AG10803 (cell line): ENCODE measurements around the gene ZFAND6.
"Not testable (repeated sequence)": the region's sequence is repeated elsewhere in the genome, so short reads cannot be mapped to it uniquely, and the experiment has no call there.

Experiments
- DNase-seq: peaks from one replicate; pipeline ENCODE4 v3.0.0; 2010; ENCODE audit warnings: low read depth
- H3K4me3 ChIP-seq: 2 replicates; pipeline ENCODE4 v1.5.1; 2011; ENCODE audit warnings: mild to moderate bottlenecking, low read length, control low read depth
- TF ChIP-seq, protein P1 (sequence below): conservative IDR thresholded peaks from 2 replicates; pipeline ENCODE4 v1.5.1; 2011; ENCODE audit warnings: mild to moderate bottlenecking, low read length, control low read depth, inconsistent platforms

The ZFAND6 gene

GRCh38 chr15:80058851-80059785, at the start of gene ZFAND6:
TSS of gene ZFAND6 (plus strand) at chr15:80059676. CDS start at chr15:80120345, 60,669 bp downstream.
- TF ChIP-seq, protein P1, sequence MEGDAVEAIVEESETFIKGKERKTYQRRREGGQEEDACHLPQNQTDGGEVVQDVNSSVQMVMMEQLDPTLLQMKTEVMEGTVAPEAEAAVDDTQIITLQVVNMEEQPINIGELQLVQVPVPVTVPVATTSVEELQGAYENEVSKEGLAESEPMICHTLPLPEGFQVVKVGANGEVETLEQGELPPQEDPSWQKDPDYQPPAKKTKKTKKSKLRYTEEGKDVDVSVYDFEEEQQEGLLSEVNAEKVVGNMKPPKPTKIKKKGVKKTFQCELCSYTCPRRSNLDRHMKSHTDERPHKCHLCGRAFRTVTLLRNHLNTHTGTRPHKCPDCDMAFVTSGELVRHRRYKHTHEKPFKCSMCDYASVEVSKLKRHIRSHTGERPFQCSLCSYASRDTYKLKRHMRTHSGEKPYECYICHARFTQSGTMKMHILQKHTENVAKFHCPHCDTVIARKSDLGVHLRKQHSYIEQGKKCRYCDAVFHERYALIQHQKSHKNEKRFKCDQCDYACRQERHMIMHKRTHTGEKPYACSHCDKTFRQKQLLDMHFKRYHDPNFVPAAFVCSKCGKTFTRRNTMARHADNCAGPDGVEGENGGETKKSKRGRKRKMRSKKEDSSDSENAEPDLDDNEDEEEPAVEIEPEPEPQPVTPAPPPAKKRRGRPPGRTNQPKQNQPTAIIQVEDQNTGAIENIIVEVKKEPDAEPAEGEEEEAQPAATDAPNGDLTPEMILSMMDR: no peak; the same call in 1 of the 2 replicates
- peak; percentile 88 for DNase-seq
- peak within 1 kb of the TSS; percentile 74 for H3K4me3 ChIP-seq

GRCh38 chr15:80010131-80010673, 49.3 kb upstream of the ZFAND6 start:
- TF ChIP-seq, protein P1: no peak

DNA sequence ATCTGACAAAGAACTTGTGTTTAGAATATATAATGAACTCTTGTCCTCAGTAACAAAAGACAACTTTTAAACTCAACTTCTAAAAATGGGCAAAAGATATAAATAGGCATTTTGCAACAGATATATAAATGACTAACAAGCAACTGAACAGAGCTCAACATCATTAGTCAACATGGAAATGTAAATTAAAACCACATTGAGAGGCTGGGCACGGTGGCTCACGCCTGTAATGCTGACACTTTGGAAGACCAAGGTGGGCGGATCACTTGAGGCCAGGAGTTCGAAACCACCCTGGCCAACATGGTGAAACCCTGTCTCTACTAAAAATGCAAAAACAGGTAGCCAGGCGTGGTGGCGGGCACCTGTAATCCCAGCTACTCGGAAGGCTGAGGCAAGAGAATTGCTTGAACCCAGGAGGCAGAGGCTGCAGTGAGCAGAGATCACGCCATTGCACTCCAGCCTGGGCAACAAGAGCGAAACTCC, 48.4 kb upstream of the ZFAND6 start:
- not testable (repeated sequence) for H3K4me3 ChIP-seq
- peak; percentile 95 for DNase-seq

More at GRCh38 chr15:80010131-80010673, 49.3 kb upstream of the ZFAND6 start:
- no peak overlapping the region for H3K4me3 ChIP-seq
- DNase-seq: peak; percentile 20

GRCh38 chr15:80011596-80011995, 47.9 kb upstream of the ZFAND6 start:
- TF ChIP-seq, protein P1: no peak
- DNase-seq: no peak
- H3K4me3 ChIP-seq: no peak overlapping the region

- TF ChIP-seq, protein P1: no peak
- no peak for DNase-seq
- no peak overlapping the region for H3K4me3 ChIP-seq
Measured at GRCh38 chr15:80012060-80012726, 47.3 kb upstream of the ZFAND6 start.

GRCh38 chr15:80014186-80014585, 45.3 kb upstream of the ZFAND6 start:
- not testable (repeated sequence) for H3K4me3 ChIP-seq, DNase-seq

DNA sequence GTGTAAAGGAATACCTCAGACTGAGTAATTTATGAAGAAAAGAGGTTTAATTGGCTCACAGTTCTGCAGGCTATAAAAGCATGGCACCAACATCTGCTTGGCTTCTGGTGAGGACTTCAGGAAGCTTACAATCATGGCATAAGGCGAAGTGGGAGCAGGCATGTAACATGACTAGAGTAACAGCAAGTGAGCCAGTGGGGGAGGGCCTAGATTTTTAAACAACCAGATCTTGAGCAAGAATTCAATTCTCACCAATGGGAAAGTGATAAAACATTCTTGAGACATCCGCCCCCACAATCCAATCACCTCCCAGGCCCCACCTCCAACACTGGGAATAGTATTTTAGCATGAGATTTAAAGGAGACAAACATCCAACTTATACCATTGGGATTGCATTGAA, 44.3 kb upstream of the ZFAND6 start:
- TF ChIP-seq, protein P1: no peak
- no peak for DNase-seq
- no peak overlapping the region for H3K4me3 ChIP-seq

DNA sequence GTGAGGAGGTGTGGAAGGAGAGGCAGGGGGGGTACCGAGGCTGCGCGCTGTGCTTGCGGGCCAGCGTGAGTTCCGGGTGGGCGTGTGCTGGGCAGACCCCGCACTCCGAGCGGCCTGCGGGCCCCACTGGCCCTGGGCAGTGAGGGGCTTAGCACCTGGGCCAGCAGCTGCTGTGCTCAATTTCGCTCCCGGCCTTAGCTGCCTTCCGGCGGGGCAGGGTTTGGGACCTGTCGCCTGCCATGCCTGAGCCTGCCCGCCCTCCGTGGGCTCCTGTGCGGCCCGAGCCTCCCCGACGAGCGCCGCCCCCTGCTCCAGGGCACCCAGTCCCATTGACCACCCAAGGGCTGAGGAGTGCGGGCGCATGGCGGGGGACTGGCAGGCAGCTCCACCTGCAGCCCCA, 43.0 kb upstream of the ZFAND6 start:
- not testable (repeated sequence) for H3K4me3 ChIP-seq, DNase-seq

DNA sequence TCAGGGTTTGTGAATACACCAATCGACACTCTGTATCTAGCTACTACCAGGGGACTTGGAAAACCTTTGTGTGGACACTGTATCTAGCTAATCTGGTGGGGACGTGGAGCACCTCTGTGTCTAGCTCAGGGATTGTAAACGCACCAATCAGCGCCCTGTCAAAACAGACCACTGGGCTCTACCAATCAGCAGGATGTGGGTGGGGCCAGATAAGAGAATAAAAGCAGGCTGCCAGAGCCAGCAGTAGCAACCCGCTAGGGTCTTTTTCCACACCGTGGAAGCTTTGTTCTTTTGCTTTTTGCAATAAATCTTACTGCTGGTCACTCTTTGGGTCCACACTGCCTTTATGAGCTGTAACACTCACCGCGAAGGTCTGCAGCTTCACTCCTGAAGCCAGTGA, 42.3 kb upstream of the ZFAND6 start:
- DNase-seq: not testable (repeated sequence)

More for the DNA sequence above, 42.3 kb upstream of the ZFAND6 start:
- not testable (repeated sequence) for H3K4me3 ChIP-seq
